Lower lobe of right lung (tissue), 2 donors: ENCODE data around the gene OLA1. TPM values are rescaled to one million over a fixed set of nuclear protein-coding genes. Genes with fewer than 3 reads are reported as not detected.

Source experiments
- ATAC-seq, 2 donors: fragments of 200-7000 bp; cut with Tn5 transposase; one replicate each; pipeline ENCODE4 v1.9.1; 2020 to 2022; ENCODE audit warnings: mild to moderate bottlenecking in 2 of 2, moderate library complexity in 2 of 2
- DNase-seq: peaks from one replicate; pipeline ENCODE4 v3.0.0-alpha.2; 2020
- H3K27ac ChIP-seq: fragments of 200-600 bp; one replicate; pipeline ENCODE4 v1.8.0; 2022
- H3K27me3 ChIP-seq: fragments of 200-600 bp; one replicate; pipeline ENCODE4 v1.8.0; 2022; ENCODE audit warnings: low read depth
- H3K36me3 ChIP-seq: fragments of 200-600 bp; one replicate; pipeline ENCODE4 v1.8.0; 2022; ENCODE audit warnings: mild to moderate bottlenecking
- H3K4me1 ChIP-seq: fragments of 200-600 bp; one replicate; pipeline ENCODE4 v1.8.0; 2022
- H3K4me3 ChIP-seq: fragments of 200-600 bp; one replicate; pipeline ENCODE4 v1.8.0; 2022; ENCODE audit warnings: mild to moderate bottlenecking
- H3K9me3 ChIP-seq: fragments of 200-600 bp; one replicate; pipeline ENCODE4 v1.8.0; 2022
- CTCF ChIP-seq: fragments of 200-600 bp; IDR thresholded peaks from one replicate; pipeline ENCODE4 v1.8.0; 2022; ENCODE audit warnings: antibody characterized with exemption, mild to moderate bottlenecking
- intact Hi-C: fragments of 100-400 bp; cut with DNase I; formaldehyde crosslinking; loops from one replicate; pipeline ENCODE4 v1.11.0; 2022
- total RNA-seq: library from RNA; stranded (reverse); fragmentation: NEBNext Ultra II Directional; extraction: Animal tissue kit (Norgen Biotek cat#: 25700); gene quantifications from one replicate; pipeline ENCODE4 v1.2.1, GENCODE V29; 2021
- donor health status: DM: no; HTN: yes; CAD: no; lungs with severe emphysema.

The OLA1 gene
- total RNA-seq, 1 donor from 2014 or later: 49.8 TPM

GRCh38 chr2:174112073-174112472 lies 136.3 kb downstream of the OLA1 start:
- no peaks in the 10 kb centered on the region for H3K4me1 ChIP-seq
- DNase-seq: no peak
- peak; percentile 65 to 67 for ATAC-seq

GRCh38 chr2:174108579-174108978 lies 139.8 kb downstream of the OLA1 start:
- H3K4me1 ChIP-seq: no peaks in the 10 kb centered on the region
- H3K27me3 ChIP-seq: no peaks in the 10 kb centered on the region
- no peak for ATAC-seq
- intact Hi-C loops: no loop called here
- H3K4me3 ChIP-seq: no peak overlapping the region
- no peak for TF ChIP-seq CTCF
- no peaks in the 10 kb centered on the region for H3K36me3 ChIP-seq
- no peak overlapping the region for H3K27ac ChIP-seq
- no peaks in the 10 kb centered on the region for H3K9me3 ChIP-seq
- no peak for DNase-seq

More at GRCh38 chr2:174112073-174112472, 136.3 kb downstream of the OLA1 start:
- H3K9me3 ChIP-seq: no peaks in the 10 kb centered on the region
- TF ChIP-seq CTCF: no peak
- no peaks in the 10 kb centered on the region for H3K36me3 ChIP-seq
- intact Hi-C loops: no loop called here
- no peak overlapping the region for H3K4me3 ChIP-seq
- no peaks in the 10 kb centered on the region for H3K27me3 ChIP-seq
- no peak overlapping the region for H3K27ac ChIP-seq

- ATAC-seq: no peak
- intact Hi-C loops: no loop called here
- Histone ChIP-seq H3K27ac (no peak overlapping the region), H3K27me3 (no peaks in the 10 kb centered on the region), H3K9me3 (no peaks in the 10 kb centered on the region), H3K4me3 (no peak overlapping the region), H3K4me1 (no peaks in the 10 kb centered on the region), H3K36me3 (no peaks in the 10 kb centered on the region)
- no peak for DNase-seq
- no peak for TF ChIP-seq CTCF
Measured at GRCh38 chr2:174106736-174107135, 141.6 kb downstream of the OLA1 start.

- Histone ChIP-seq H3K4me1 (no peaks in the 10 kb centered on the region), H3K36me3 (no peaks in the 10 kb centered on the region), H3K27me3 (no peaks in the 10 kb centered on the region), H3K27ac (no peak overlapping the region), H3K4me3 (no peak overlapping the region), H3K9me3 (no peaks in the 10 kb centered on the region)
- no peak for ATAC-seq
- intact Hi-C loops: no loop called here
- no peak for TF ChIP-seq CTCF
- DNase-seq: no peak
Measured at GRCh38 chr2:174094542-174094941, 153.8 kb downstream of the OLA1 start.

GRCh38 chr2:174090476-174090875 lies 157.9 kb downstream of the OLA1 start:
- DNase-seq (no peak), ATAC-seq (no peak)
- Histone ChIP-seq H3K36me3 (no peaks in the 10 kb centered on the region), H3K9me3 (no peaks in the 10 kb centered on the region), H3K4me1 (no peaks in the 10 kb centered on the region), H3K27me3 (no peaks in the 10 kb centered on the region), H3K27ac (no peak overlapping the region), H3K4me3 (no peak overlapping the region)
- TF ChIP-seq CTCF: no peak
- intact Hi-C loops: no loop called here
